Activated naive CD4-positive, alpha-beta T cell treated with anti-CD3 and anti-CD28 coated beads, Interleukin-2, amount 50 U/mL, for 16 hours (primary cell): ENCODE measurements around the gene FAM131A.
"Not testable (repeated sequence)": the region's sequence is repeated elsewhere in the genome, so short reads cannot be mapped to it uniquely, and the experiment has no call there.

Experiments
- DNase-seq: peaks from one replicate; pipeline ENCODE4 v3.0.0-alpha.2; 2020

Gene FAM131A

DNA sequence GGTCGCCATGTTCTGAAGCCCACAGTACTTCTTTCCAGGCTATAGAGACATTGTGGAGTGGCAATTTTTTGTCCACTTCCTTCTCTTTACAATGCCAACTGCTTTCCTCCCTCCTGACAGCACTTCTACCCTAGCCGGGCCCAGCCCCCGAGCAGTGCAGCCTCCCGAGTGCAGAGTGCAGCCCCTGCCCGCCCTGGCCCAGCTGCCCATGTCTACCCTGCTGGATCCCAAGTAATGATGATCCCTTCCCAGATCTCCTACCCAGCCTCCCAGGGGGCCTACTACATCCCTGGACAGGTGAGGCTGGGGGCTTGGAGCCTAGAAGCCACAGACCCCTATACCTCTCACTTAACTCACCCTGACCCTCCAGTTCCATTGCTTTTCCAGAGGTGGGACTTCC is 20.2 kb upstream of the FAM131A start:
- DNase-seq = no peak

DNA sequence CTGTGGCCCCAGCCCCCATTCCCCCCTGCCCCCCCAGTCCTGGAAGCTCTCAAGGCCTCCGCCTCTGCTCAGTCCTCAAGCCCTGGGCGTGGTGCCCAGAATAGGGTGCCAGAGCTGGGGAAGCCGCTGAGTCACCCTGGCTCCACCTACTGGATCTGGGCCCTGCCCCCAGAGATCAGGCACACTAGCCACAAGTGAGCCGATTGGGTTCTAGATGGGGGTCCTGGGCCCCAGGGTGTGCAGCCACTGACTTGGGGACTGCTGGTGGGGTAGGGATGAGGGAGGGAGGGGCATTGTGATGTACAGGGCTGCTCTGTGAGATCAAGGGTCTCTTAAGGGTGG is 17.3 kb upstream of the FAM131A start:
- peak; percentile 61 for DNase-seq

DNA sequence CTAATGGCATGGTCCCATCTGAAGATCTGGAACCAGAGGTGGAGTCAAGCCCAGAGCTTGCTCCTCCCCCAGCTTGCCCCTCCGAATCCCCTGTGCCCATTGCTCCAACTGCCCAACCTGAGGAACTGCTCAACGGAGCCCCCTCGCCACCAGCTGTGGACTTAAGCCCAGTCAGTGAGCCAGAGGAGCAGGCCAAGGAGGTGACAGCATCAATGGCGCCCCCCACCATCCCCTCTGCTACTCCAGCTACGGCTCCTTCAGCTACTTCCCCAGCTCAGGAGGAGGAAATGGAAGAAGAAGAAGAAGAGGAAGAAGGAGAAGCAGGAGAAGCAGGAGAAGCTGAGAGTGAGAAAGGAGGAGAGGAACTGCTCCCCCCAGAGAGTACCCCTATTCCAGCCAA is 15.7 kb upstream of the FAM131A start:
- no peak for DNase-seq

DNA sequence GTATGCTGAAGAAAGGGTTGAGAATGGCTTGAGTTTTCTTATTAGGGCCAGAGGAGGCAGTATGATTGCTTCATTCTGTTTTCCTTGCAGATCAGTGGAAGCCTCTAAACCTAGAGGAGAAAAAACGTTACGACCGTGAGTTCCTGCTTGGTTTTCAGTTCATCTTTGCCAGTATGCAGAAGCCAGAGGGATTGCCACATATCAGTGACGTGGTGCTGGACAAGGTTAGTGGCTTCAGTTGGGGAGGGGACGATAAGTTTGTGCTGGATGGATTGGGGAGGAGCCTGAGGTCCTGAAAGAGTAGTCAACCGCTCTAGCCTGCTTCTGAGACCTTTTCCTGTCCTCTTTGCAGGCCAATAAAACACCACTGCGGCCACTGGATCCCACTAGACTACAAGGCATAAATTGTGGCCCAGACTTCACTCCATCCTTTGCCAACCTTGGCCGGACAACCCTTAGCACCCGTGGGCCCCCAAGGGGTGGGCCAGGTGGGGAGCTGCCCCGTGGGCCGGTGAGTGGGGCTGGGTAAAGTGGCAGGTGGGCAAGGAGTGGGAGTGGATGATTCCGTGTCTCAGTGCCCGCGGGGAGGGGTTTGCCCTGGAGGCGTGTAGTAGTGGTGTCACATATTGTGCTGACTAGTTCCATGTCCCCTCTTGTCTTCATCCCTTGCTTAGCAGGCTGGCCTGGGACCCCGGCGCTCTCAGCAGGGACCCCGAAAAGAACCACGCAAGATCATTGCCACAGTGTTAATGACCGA is 14.5 kb upstream of the FAM131A start:
- no peak for DNase-seq

DNA sequence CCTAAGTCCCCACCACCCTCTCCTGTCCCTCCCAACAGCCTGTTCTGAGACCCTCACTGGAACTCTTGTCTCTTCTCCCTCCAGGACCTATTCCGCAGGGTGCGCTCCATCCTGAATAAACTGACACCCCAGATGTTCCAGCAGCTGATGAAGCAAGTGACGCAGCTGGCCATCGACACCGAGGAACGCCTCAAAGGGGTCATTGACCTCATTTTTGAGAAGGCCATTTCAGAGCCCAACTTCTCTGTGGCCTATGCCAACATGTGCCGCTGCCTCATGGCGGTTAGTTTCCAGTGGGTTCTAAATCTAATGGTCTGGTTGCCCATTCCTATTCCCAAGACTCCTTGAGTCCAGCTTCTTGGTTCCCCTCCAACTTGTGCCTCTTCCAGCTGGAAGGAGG is 13.7 kb upstream of the FAM131A start:
- DNase-seq = no peak

DNA sequence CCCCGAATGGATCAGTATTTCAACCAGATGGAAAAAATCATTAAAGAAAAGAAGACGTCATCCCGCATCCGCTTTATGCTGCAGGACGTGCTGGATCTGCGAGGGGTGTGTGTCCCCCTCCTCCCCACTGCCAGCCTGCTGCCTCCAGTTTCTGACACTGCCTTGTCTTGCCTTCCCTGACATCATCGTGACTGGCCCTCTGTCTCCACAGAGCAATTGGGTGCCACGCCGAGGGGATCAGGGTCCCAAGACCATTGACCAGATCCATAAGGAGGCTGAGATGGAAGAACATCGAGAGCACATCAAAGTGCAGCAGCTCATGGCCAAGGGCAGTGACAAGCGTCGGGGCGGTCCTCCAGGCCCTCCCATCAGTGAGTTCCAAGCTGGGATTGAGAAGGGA is 12.1 kb upstream of the FAM131A start:
- DNase-seq = no peak

DNA sequence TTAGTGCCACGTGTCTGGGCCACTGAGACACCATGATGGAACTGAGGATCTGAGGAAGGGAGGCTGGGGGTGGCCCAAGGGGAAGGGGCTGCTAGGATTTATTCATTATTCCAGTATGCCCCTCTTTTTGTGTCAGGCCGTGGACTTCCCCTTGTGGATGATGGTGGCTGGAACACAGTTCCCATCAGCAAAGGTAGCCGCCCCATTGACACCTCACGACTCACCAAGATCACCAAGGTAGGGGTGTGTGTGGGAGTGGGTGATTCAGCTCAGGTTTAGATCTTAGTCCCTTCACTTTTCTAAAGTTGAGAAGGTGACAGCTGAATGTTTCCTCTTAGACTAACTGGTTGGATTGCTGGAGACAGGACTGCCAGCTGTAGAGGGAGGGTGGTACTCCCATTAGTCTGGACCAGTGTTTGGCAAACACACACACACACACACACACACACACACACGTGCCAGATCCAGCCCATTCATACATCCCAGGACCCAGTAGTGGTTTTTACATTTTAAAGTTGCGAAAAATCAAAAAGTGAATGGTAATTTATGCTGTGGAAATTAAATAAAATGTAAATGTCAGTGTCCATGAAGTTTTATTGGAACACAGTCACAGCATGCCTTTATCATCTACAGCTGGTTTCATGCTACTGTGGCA is 11.6 kb upstream of the FAM131A start:
- peak; percentile 66 for DNase-seq

DNA sequence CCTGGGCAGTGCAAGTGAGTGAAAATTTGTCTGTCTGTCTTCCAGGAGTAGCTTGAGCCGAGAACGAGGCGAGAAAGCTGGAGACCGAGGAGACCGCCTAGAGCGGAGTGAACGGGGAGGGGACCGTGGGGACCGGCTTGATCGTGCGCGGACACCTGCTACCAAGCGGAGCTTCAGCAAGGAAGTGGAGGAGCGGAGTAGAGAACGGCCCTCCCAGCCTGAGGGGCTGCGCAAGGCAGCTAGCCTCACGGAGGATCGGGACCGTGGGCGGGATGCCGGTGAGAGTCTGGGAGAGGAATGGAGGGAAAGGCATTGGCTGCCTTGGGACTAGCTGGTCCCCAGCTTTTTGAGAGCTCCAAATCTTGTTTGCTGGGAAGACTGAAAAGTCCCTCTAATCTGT is 10.2 kb upstream of the FAM131A start:
- DNase-seq = no peak

DNA sequence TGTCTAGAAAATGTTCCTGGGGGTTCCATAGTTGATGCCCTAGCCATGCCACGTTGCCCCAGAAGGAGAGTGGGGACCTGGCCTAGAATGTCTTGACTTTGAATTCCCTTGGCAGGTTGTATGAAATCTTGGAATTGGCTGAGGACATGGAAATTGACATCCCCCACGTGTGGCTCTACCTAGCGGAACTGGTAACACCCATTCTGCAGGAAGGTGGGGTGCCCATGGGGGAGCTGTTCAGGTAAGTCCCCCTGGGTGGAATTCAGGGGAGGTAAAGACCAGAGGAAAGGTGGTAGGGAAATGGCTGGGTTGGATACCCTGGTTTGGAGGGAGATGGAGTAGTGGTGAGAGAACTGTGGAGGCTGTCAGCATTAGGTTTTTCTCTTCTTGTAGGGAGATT is 8.9 kb upstream of the FAM131A start:
- DNase-seq = no peak

DNA sequence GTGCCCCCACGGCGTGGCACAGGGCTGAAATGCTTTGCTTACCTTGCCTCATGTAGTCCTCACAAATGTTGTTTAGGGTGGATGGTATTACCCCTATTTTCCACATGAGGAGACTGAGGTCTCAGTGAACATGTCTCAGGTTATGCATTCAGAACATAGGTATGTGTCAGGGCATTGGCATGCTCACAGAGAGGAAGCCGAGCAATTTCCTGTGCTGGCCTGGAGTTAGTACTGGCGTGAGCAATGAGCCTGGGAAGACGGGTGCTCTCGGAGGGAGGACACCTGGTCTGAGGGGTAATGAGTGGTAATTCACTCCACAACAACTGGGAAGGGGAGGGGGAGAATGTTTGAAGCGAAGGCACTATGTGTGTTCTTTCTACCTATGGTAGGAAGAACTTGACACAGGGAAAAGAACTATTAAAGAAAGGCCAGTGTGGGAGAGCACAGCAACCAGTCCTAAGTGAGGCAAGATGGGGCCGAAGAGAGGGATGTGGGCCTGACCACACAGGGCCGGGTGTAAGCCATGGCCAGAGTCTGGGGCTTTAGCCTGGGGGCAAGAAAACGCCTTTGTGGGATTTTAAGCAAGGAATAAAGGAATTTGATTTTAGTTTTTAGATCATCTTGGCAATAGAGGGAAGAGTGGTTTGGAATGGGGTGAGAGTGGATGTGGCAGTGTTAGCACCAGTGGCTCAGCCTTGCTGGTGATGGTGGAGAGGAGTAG is 4.9 kb upstream of the FAM131A start:
- DNase-seq = no peak

DNA sequence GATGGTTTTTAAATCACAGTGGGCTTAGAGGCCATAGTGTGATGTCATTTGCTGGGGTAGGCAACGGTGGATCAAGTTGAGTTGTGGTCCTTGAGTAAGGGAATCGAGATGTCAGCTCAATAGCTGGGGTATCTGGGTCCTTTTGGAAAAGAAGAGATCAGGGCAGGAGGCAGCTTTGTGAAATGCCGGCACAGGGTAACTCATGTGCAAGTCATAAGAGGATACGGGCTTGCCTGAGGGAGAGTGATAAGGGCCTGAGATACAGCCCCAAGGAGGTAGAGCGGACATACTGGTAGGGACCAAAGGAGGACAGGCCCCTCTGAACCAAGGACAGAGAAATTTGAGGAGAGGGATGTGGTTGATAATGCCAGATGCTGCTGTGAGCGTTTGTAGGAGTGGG is 4.2 kb upstream of the FAM131A start:
- DNase-seq = no peak

DNA sequence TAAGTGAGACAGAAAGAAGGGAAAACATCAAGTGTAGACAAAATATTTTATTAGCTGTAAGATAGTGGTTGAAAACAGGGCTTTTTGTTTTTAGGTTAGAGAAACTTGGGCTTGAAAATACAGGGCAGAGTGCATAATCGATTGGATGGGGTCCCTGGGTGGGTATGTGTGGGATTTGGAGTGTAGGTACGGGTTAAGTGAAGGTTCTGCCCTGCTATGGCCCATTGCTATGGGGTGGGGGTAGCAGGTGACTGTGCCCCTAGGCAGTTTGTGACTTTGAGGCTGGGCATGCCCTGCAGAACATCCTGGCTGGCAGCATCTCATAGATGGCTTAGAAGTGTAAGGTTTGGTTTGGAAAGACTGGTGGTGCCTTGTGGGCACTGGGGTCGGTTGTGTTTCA is 3.7 kb upstream of the FAM131A start:
- no peak for DNase-seq

DNA sequence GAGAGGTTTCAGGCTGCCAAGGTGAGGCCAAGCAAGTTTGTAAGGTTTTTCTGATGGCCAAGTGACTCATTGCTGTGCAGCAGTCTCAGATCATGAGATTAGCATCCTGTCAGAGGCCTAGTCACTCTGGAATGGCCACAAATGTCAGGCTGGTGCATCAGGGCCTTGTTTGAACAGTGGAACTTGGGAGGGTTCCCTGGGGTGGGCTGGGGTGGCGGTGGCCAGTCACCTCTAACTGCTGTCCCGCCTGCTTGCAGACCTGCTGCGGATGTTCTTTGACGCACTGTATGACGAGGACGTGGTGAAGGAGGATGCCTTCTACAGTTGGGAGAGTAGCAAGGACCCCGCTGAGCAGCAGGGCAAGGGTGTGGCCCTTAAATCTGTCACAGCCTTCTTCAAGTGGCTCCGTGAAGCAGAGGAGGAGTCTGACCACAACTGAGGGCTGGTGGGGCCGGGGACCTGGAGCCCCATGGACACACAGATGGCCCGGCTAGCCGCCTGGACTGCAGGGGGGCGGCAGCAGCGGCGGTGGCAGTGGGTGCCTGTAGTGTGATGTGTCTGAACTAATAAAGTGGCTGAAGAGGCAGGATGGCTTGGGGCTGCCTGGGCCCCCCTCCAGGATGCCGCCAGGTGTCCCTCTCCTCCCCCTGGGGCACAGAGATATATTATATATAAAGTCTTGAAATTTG is 2.8 kb upstream of the FAM131A start:
- peak; percentile 42 for DNase-seq

DNA sequence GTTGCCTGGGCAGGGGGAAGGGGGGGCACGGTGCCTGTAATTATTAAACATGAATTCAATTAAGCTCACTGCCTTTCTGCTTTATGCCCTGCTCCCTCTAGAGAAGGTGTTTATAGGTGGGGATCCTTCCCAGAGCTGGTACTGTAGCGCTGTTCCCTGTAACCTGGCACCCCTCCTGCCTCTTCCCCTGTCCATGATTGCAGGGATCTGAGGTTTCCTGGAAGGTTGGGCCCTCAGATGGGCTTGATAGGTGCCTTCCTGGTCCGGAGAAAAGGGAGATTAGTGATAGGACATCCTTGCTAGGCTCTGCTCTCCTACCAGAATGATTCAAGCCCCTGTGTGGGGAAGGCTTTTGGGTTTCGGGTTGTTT is 2.1 kb upstream of the FAM131A start:
- DNase-seq = no peak

DNA sequence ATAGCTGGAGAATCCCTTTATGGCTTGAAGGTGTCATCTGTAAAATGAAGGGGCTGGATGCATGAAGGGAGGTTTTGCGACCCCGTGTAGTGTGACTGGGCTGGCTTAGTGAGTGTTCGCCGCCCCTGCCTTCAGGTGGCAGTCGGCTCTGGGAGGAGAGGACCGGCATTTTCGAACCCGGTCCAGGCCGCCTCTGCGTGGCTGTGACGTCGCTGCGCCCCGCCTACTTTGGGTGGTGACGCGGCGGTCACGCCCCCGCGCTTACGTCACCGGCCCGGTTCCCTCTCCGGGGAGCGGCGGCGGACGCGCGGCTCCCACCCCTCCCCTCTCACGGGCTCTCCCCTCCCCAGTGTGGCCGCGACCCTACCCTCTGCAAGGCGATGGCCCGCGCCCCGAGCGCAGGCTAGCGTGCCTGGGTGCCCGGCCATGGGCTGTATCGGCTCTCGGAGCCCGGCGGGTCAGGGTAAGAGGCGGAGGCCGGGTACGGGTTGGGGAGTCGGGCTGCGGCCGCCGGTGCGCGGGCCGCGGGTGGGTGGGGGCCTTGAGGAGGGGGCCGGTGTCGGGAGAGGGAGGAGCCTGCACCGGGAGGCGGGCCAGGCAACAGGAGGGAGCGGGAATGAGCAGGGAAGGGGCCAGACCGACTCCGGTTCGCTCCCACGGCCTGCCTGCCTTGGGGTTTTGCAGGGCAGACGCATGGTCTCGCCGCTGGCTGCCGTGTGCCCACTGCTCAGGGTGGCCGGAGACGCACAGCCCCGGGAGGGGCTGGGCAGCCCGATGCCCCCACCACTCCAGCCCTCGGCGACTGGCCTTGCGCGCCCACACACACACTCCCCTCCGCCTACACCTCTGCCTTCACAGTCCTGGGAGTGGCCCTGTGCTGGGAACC is 1.5 kb upstream of the FAM131A start:
- DNase-seq = peak; percentile 88

DNA sequence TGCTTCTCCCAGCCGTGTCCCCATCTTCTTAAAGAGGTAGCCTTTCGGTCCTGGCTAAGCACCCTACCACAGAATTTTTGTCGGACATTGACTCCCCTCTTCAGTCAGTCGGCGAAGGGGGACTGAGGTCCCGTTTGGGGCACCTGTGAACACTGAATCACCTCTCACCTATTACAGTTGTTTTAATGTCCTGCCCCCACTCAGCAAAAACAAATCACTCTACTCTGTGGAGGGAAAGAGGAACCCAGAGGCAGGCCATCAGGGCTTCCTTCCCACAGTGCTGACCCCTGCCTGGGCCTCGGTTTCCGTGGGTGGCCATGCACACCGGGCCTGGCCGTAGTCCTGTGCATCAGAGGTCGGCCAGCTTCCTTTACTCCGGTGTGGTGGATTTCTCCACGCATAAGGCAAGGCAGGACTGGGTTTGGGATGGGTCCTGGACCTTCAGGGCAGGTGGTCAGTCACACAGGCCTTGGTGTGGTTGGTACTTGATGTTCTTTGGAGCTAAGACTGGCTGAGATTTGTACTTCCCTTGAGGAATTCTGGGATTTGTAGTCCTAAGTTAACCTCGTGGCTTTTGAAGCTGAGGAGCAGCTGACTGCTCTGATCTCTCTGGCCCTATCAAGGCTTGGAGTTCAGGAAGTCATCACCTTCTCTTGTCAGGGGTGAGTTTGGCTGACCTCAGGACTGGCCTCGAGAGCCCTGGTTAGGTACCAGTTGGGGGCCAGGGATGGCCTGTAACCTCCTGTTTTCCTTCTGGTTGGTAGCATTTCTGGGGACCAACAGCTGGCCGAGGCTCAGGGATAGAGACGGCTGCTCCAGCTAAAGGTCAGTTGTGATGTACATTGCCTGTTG is 627 bp upstream of the FAM131A start:
- DNase-seq = no peak

DNA sequence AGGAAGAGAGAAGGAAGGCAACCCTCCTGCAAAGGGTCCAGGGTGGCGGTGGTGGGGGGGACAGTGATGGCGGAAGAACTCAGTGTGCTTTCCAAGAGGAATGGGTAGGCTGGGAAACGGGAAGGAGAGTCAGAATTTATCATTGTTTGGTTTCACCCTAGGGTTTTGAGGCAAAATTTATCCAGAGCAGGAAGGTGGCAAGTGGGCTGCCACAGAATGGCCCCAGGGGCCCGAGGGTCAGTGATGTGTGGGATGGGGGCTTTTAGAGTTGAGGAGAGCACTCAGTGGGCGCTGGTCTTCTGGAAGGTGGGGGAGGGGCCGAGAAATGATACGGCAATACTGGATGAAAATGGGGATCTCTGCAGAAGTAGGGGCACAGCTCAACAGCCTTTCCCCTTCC is 581 bp downstream of the FAM131A start:
- DNase-seq = no peak

DNA sequence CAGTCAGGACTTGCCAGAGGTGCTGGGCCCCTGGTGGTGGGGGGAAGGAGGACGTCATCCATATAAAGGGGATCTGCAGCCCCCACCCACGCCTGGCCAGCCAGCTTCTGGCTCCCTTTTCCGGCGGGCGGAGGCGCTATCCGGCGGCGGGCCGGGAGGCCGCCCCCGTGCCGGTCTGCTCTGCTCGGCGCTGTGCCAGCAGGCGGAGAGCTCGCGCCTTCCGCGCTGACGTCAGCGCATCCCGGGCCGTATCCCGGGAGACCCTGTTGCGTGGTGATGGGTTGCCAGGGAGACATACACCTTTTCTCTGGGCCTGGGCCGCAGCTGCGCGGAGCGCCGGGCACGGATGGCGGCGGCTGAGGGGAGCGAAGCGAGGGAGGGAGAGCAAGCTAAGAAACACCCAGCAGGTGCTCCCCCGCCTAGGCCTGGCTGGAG is 1.1 kb downstream of the FAM131A start:
- no peak for DNase-seq

DNA sequence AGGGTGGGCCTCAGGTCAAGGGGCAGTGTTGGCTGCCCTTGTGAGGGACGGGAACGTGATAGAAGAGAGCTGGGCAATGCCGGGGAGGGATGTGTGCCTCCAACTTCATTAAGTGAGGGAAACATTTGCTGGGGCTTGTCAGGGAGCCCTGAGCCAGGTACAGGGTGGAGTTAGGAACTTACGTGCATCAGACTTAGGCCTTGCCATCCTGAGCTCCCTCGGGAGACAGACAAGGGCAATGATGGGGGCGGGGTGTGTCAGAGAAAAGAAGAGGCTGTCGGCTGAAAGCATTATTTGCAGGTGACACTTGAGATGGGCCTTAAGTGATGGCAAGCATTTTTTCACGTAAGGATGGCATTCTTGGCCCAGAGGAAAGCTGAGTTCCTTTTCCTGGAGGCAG is 1.6 kb downstream of the FAM131A start:
- no peak for DNase-seq

DNA sequence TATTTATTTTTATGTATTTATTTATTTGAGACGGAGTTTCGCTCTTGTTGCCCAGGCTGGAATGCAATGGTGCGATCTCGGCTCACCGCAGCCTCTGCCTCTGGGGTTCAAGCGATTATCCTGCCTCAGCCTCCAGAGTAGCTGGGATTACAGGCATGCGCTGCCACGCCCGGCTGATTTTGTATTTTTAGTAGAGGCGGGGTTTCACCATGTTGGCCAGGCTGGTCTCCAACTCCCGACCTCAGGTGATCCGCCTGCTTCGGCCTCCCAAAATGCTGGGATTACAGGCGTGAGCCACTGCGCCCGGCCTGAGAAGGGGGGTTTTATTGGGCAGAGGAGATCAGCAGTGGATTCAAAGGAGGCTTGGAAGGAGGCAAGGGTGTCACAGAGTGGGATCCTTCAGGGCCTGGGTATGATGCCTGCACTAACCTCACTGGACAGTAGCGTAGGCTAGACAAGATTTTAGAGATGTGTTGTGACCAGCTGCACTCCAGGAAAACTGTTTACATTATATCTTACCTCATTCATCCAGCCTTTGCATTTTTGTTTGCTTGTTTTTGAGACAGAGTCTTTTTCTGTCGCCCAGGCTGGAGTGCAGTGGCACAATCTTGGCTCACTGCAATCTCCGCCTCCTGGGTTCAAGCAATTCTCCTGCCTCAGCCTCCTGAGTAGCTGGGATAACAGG is 2.2 kb downstream of the FAM131A start:
- not testable (repeated sequence) for DNase-seq

DNA sequence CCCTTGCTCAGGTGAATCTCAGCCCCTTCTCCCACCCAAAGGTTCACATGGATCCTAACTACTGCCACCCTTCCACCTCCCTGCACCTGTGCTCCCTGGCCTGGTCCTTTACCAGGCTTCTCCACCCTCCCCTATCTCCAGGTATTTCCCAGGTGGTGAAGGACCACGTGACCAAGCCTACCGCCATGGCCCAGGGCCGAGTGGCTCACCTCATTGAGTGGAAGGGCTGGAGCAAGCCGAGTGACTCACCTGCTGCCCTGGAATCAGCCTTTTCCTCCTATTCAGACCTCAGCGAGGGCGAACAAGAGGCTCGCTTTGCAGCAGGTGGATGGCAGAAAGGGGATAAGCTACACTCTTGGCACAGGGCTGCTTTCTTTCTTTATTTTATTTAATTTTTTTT is 4.5 kb downstream of the FAM131A start:
- no peak for DNase-seq
